ENCODE measurements around the gene LRP1B.

LRP1B gene

GRCh38 chr2:141692829-141693228, 438.0 kb downstream of the LRP1B start:
- no peak for TF ChIP-seq CTCF (conservative IDR thresholded peaks at IDR 0.05; ENCODE audit: low read depth, low read length)
- Histone ChIP-seq H3K4me2 (no peak overlapping the region), H3K27ac (no peak overlapping the region)

GRCh38 chr2:141676139-141676538, 454.7 kb downstream of the LRP1B start:
- no peak overlapping the region for H3K4me3 ChIP-seq (IDR thresholded peaks at IDR 0.05; ENCODE audit: insufficient read depth, low read depth, low read length)
- TF ChIP-seq CTCF (conservative IDR thresholded peaks at IDR 0.05; ENCODE audit: low read depth, low read length) = no peak

More at GRCh38 chr2:141692829-141693228, 438.0 kb downstream of the LRP1B start:
- no peak overlapping the region for H2AFZ ChIP-seq (ENCODE audit: low read depth)
- no peak overlapping the region for H3K4me3 ChIP-seq (IDR thresholded peaks at IDR 0.05; ENCODE audit: insufficient read depth, low read depth, low read length)
- no peaks in the 10 kb centered on the region for H3K79me2 ChIP-seq (ENCODE audit: insufficient read depth, low read depth)
- no peak overlapping the region for H3K9ac ChIP-seq
- no peaks in the 10 kb centered on the region for H3K4me1 ChIP-seq (ENCODE audit: low read depth, poor library complexity, severe bottlenecking)
- H3K27me3 ChIP-seq (ENCODE audit: insufficient read depth, low read depth) = no peaks in the 10 kb centered on the region
- H3K36me3 ChIP-seq (ENCODE audit: insufficient read depth) = no peaks in the 10 kb centered on the region
- H4K20me1 ChIP-seq (ENCODE audit: insufficient read depth) = no peaks in the 10 kb centered on the region

GRCh38 chr2:141666191-141666590, 464.6 kb downstream of the LRP1B start:
- H3K4me3 ChIP-seq (IDR thresholded peaks at IDR 0.05; ENCODE audit: insufficient read depth, low read depth, low read length) = no peak overlapping the region
- H3K9ac ChIP-seq = no peak overlapping the region
- H3K79me2 ChIP-seq (ENCODE audit: insufficient read depth, low read depth) = no peaks in the 10 kb centered on the region
- H4K20me1 ChIP-seq (ENCODE audit: insufficient read depth) = no peaks in the 10 kb centered on the region
- H3K4me2 ChIP-seq = no peak overlapping the region
- H2AFZ ChIP-seq (ENCODE audit: low read depth) = no peak overlapping the region
- H3K36me3 ChIP-seq (ENCODE audit: insufficient read depth) = no peaks in the 10 kb centered on the region
- no peak for TF ChIP-seq CTCF (conservative IDR thresholded peaks at IDR 0.05; ENCODE audit: low read depth, low read length)
- H3K4me1 ChIP-seq (ENCODE audit: low read depth, poor library complexity, severe bottlenecking) = no peaks in the 10 kb centered on the region
- H3K27ac ChIP-seq = no peak overlapping the region
- no peaks in the 10 kb centered on the region for H3K27me3 ChIP-seq (ENCODE audit: insufficient read depth, low read depth)

More at GRCh38 chr2:141676139-141676538, 454.7 kb downstream of the LRP1B start:
- Histone ChIP-seq H3K27me3 (ENCODE audit: insufficient read depth, low read depth) (no peaks in the 10 kb centered on the region), H3K79me2 (ENCODE audit: insufficient read depth, low read depth) (no peaks in the 10 kb centered on the region), H3K4me2 (no peak overlapping the region), H3K27ac (no peak overlapping the region), H2AFZ (ENCODE audit: low read depth) (no peak overlapping the region), H3K36me3 (ENCODE audit: insufficient read depth) (no peaks in the 10 kb centered on the region), H4K20me1 (ENCODE audit: insufficient read depth) (no peaks in the 10 kb centered on the region), H3K9ac (no peak overlapping the region), H3K4me1 (ENCODE audit: low read depth, poor library complexity, severe bottlenecking) (no peaks in the 10 kb centered on the region)

GRCh38 chr2:141660232-141660631, 470.6 kb downstream of the LRP1B start:
- Histone ChIP-seq H3K79me2 (ENCODE audit: insufficient read depth, low read depth) (no peaks in the 10 kb centered on the region), H3K4me3 (IDR thresholded peaks at IDR 0.05; ENCODE audit: insufficient read depth, low read depth, low read length) (no peak overlapping the region), H3K36me3 (ENCODE audit: insufficient read depth) (no peaks in the 10 kb centered on the region), H3K27ac (no peak overlapping the region), H3K9ac (no peak overlapping the region), H2AFZ (ENCODE audit: low read depth) (no peak overlapping the region), H3K4me2 (no peak overlapping the region), H3K27me3 (ENCODE audit: insufficient read depth, low read depth) (no peaks in the 10 kb centered on the region), H4K20me1 (ENCODE audit: insufficient read depth) (no peaks in the 10 kb centered on the region), H3K4me1 (ENCODE audit: low read depth, poor library complexity, severe bottlenecking) (no peaks in the 10 kb centered on the region)
- no peak for TF ChIP-seq CTCF (conservative IDR thresholded peaks at IDR 0.05; ENCODE audit: low read depth, low read length)

Data from KMS-11 (cell line).